ENCODE data around the gene HIC1.

HIC1 gene

DNA sequence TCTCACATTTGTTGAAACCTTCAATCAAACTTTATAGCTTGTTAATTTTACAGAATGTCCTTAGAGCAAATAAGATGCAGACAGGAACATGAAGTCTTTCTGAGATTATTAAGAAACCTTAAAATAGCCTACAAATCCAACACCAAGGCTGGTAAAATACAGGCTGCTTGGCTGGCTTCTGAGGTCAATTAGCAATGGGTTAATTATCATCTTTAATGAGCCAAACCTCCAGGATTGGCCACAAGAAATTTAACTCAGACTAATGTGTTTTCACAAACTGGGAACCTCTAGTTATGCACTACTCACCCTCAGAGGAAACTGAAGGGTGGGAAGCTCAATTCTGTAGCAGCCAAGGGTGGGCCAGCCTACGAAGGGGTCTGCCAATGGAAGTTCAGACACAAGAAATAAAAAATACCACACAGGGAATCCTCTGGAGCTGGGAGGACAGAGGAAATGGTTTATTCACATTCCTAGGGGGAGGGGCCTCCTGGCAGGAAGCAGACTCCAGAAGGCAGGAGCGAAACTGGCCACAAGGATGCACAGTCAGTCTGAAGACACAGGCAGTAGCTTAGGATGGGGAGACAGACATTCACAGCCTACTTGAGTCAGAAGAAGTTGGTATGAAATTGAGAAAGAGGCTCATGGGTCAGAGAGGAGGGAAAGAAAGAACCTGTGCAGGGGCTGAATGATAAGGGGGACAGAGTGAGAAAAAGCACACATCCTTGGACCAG, 36.1 kb downstream of the HIC1 start:
- peak overlapping the region; percentile 12 for H3K9ac ChIP-seq (ENCODE audit: low read depth, low read length)
- peaks cover 9% of the 10 kb centered on the region for H3K4me1 ChIP-seq (ENCODE audit: control insufficient read depth, insufficient read depth, low read length)
- no peaks in the 10 kb centered on the region for H3K9me3 ChIP-seq (ENCODE audit: control insufficient read depth, insufficient read depth, low read length)
- H3K27me3 ChIP-seq (ENCODE audit: control insufficient read depth, insufficient read depth, low read length): no peaks in the 10 kb centered on the region
- no peak overlapping the region for H3K4me3 ChIP-seq (ENCODE audit: low read depth, low read length)
- no peaks in the 10 kb centered on the region for H3K36me3 ChIP-seq (ENCODE audit: control insufficient read depth, insufficient read depth, low read length)

GRCh38 chr17:2092253-2092652, 37.4 kb downstream of the HIC1 start:
- no peak overlapping the region for H3K9ac ChIP-seq (ENCODE audit: low read depth, low read length)
- H3K4me3 ChIP-seq (ENCODE audit: low read depth, low read length): no peak overlapping the region
- H3K4me1 ChIP-seq (ENCODE audit: control insufficient read depth, insufficient read depth, low read length): peaks cover 9% of the 10 kb centered on the region
- no peaks in the 10 kb centered on the region for H3K36me3 ChIP-seq (ENCODE audit: control insufficient read depth, insufficient read depth, low read length)
- H3K27me3 ChIP-seq (ENCODE audit: control insufficient read depth, insufficient read depth, low read length): no peaks in the 10 kb centered on the region
- no peaks in the 10 kb centered on the region for H3K9me3 ChIP-seq (ENCODE audit: control insufficient read depth, insufficient read depth, low read length)

GRCh38 chr17:2093349-2093748, 38.4 kb downstream of the HIC1 start:
- Histone ChIP-seq H3K4me1 (ENCODE audit: control insufficient read depth, insufficient read depth, low read length) (peaks cover 9% of the 10 kb centered on the region), H3K4me3 (ENCODE audit: low read depth, low read length) (no peak overlapping the region), H3K9ac (ENCODE audit: low read depth, low read length) (no peak overlapping the region), H3K27me3 (ENCODE audit: control insufficient read depth, insufficient read depth, low read length) (no peaks in the 10 kb centered on the region), H3K36me3 (ENCODE audit: control insufficient read depth, insufficient read depth, low read length) (no peaks in the 10 kb centered on the region), H3K9me3 (ENCODE audit: control insufficient read depth, insufficient read depth, low read length) (no peaks in the 10 kb centered on the region)

- Histone ChIP-seq H3K27me3 (ENCODE audit: control insufficient read depth, insufficient read depth, low read length) (no peaks in the 10 kb centered on the region), H3K9ac (ENCODE audit: low read depth, low read length) (peak overlapping the region; percentile 24), H3K9me3 (ENCODE audit: control insufficient read depth, insufficient read depth, low read length) (no peaks in the 10 kb centered on the region), H3K36me3 (ENCODE audit: control insufficient read depth, insufficient read depth, low read length) (no peaks in the 10 kb centered on the region), H3K4me3 (ENCODE audit: low read depth, low read length) (no peak overlapping the region), H3K4me1 (ENCODE audit: control insufficient read depth, insufficient read depth, low read length) (peaks cover 9% of the 10 kb centered on the region)
Measured at GRCh38 chr17:2094891-2095535, 40.1 kb downstream of the HIC1 start.

GRCh38 chr17:2095536-2095910, 40.6 kb downstream of the HIC1 start:
- H3K9me3 ChIP-seq (ENCODE audit: control insufficient read depth, insufficient read depth, low read length): no peaks in the 10 kb centered on the region
- H3K4me1 ChIP-seq (ENCODE audit: control insufficient read depth, insufficient read depth, low read length): peaks cover 9% of the 10 kb centered on the region
- H3K4me3 ChIP-seq (ENCODE audit: low read depth, low read length): no peak overlapping the region
- peak overlapping the region; percentile 24 for H3K9ac ChIP-seq (ENCODE audit: low read depth, low read length)
- no peaks in the 10 kb centered on the region for H3K27me3 ChIP-seq (ENCODE audit: control insufficient read depth, insufficient read depth, low read length)
- H3K36me3 ChIP-seq (ENCODE audit: control insufficient read depth, insufficient read depth, low read length): no peaks in the 10 kb centered on the region

DNA sequence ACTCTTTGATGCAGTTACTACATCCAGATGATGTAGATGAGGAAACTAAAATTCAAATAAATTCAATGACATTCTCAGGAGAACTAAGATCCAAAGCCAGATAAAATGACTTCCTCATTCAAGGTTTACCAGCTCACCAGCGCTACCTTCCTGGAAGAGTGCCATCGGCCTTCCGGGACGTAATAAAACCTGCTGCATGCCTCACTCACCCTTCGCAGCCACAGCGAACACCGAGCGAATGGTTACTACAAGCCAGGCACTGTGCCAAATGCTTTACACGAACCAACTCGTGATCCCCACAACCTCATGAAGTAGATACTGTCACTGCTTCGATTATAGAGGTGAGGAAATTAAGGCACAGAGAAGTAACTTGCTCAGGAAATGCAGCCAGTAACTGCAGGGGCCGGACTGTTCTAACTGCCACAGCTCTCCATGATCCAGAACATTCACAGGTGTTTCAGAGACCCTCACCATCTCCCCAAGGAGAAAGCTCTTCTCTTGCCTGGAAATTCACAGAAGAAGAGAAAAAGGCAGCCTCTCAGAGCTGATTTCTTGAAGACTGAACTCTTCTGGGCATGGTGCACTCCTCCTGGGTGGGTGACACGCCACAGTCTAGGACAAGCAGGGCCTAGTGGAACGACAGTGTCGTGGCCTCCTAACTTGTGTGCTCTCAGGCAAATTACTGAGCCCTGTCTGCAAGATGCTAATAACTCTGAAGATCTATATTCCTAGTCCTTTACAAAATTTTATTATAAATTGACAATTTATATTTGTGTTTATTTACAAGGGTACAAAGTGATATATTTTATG, 46.8 kb downstream of the HIC1 start:
- no peak overlapping the region for H3K4me3 ChIP-seq (ENCODE audit: low read depth, low read length)
- H3K27me3 ChIP-seq (ENCODE audit: control insufficient read depth, insufficient read depth, low read length): no peaks in the 10 kb centered on the region
- no peaks in the 10 kb centered on the region for H3K36me3 ChIP-seq (ENCODE audit: control insufficient read depth, insufficient read depth, low read length)
- no peak overlapping the region for H3K9ac ChIP-seq (ENCODE audit: low read depth, low read length)
- no peaks in the 10 kb centered on the region for H3K4me1 ChIP-seq (ENCODE audit: control insufficient read depth, insufficient read depth, low read length)
- no peaks in the 10 kb centered on the region for H3K9me3 ChIP-seq (ENCODE audit: control insufficient read depth, insufficient read depth, low read length)

DNA sequence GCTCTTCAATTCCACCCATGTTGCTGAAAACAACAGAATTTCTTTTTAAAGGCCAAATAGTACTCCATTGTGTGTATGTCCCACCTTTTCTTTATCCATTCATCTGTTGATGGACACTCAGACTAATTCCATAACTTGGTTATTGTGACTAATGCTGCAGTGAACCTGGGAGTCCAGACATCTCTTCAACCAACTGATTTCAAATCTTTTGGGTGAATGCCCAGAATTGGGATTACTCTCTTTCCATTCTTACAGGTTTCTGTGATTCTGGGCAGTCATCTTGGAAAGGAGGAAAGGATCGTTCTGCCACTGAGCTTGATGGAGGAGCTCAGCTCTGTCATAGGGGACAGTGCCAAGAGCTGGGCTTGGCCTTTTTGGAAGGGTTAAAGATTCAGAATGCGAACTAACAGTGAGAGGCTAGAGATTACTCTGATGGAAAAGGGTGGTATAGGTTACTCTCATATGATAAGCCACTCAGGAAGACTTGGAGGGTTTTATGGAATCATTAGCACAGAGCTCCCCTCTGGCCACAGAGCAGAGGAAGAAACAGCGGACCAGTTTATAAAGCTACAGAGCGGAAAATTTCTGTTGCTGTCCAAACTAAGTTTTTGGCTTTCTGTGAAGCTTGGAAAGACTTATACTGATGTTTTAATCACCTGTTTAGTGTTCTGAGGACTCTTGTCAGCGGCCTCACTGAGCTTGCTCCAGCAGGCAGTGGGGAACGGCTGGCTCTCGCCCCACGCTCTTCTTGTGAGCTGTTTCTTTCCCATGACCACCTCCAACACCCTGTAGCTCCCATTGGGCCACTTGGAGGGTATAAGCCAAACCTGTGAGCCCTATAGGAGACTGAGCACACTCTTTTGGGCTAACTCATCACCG, 48.3 kb downstream of the HIC1 start:
- H3K36me3 ChIP-seq (ENCODE audit: control insufficient read depth, insufficient read depth, low read length): no peaks in the 10 kb centered on the region
- no peaks in the 10 kb centered on the region for H3K27me3 ChIP-seq (ENCODE audit: control insufficient read depth, insufficient read depth, low read length)
- no peaks in the 10 kb centered on the region for H3K9me3 ChIP-seq (ENCODE audit: control insufficient read depth, insufficient read depth, low read length)
- no peak overlapping the region for H3K9ac ChIP-seq (ENCODE audit: low read depth, low read length)
- H3K4me3 ChIP-seq (ENCODE audit: low read depth, low read length): no peak overlapping the region
- H3K4me1 ChIP-seq (ENCODE audit: control insufficient read depth, insufficient read depth, low read length): no peaks in the 10 kb centered on the region

DNA sequence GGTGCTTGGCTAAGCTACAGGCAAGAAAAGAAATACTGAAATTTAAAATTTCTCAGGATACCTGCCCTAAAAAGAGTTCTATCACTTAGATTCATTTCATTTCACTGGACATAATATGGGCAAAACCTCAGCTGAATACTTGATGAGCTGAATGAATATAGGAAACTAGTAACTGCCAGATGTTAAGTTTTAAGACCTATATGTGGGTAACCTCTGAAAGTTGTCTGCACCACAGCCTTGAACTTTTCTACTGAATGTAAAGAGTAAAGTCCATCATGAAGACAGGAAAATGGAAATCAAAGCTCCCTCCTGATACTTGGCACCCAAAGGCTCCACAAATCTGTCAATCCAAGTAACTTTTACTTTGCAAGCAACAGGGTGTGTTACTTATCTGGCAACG, 50.8 kb downstream of the HIC1 start:
- no peaks in the 10 kb centered on the region for H3K9me3 ChIP-seq (ENCODE audit: control insufficient read depth, insufficient read depth, low read length)
- no peaks in the 10 kb centered on the region for H3K27me3 ChIP-seq (ENCODE audit: control insufficient read depth, insufficient read depth, low read length)
- no peak overlapping the region for H3K4me3 ChIP-seq (ENCODE audit: low read depth, low read length)
- H3K36me3 ChIP-seq (ENCODE audit: control insufficient read depth, insufficient read depth, low read length): no peaks in the 10 kb centered on the region
- H3K9ac ChIP-seq (ENCODE audit: low read depth, low read length): no peak overlapping the region
- no peaks in the 10 kb centered on the region for H3K4me1 ChIP-seq (ENCODE audit: control insufficient read depth, insufficient read depth, low read length)

DNA sequence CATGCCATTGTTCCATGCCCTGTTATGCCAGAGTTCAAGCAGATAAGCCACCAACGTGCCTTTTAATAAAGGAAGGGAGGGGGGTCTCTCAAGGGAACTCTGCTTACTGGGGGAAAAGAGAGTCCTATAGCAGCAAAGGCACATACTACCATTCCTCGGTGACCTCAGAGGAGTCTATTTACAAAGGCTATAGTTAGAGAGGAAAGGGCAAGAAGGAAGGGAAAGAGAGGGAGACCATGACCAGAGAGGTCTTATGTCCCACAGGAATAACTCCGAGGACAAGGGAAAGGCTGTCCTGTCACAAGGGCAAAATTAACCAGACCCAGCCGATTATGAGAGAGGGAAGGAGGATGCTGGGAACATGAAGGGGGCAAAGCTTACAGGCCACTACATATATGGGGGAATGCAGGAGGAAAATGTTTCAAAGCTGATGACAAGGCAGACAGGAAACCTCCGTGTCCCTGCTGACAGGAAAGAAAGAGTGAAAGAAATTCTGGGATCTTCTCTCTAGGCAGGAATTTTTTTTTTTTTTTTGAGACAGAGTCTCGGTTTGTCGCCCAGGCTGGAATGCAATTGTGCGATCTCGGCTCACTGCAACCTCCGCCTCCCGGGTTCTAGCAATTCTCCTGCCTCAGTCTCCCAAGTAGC, 51.5 kb downstream of the HIC1 start:
- Histone ChIP-seq H3K4me1 (ENCODE audit: control insufficient read depth, insufficient read depth, low read length) (no peaks in the 10 kb centered on the region), H3K4me3 (ENCODE audit: low read depth, low read length) (no peak overlapping the region), H3K27me3 (ENCODE audit: control insufficient read depth, insufficient read depth, low read length) (no peaks in the 10 kb centered on the region), H3K36me3 (ENCODE audit: control insufficient read depth, insufficient read depth, low read length) (no peaks in the 10 kb centered on the region), H3K9ac (ENCODE audit: low read depth, low read length) (no peak overlapping the region), H3K9me3 (ENCODE audit: control insufficient read depth, insufficient read depth, low read length) (no peaks in the 10 kb centered on the region)

DNA sequence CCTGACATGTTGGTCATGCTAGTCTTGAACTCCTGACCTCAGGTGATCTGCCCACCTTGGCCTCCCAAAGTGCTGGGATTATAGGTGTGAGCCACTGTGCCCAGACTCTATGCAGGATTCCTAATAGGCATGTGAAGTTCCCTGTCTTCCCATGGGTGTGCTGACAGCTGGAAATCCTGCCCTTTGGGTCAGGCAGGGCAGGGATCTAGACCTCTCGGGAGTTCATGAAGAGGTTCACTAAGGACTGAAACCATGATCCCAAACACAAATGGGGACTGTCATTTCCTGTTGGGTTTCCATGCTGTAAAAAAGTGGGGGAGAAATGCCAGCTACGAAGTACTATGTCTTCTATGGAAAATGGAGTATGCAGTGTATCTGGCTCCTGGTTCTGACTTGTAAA, 52.1 kb downstream of the HIC1 start:
- no peak overlapping the region for H3K4me3 ChIP-seq (ENCODE audit: low read depth, low read length)
- no peaks in the 10 kb centered on the region for H3K9me3 ChIP-seq (ENCODE audit: control insufficient read depth, insufficient read depth, low read length)
- H3K36me3 ChIP-seq (ENCODE audit: control insufficient read depth, insufficient read depth, low read length): no peaks in the 10 kb centered on the region

GRCh38 chr17:2107506-2107905, 52.6 kb downstream of the HIC1 start:
- Histone ChIP-seq H3K4me3 (ENCODE audit: low read depth, low read length) (no peak overlapping the region), H3K4me1 (ENCODE audit: control insufficient read depth, insufficient read depth, low read length) (no peaks in the 10 kb centered on the region), H3K27me3 (ENCODE audit: control insufficient read depth, insufficient read depth, low read length) (no peaks in the 10 kb centered on the region), H3K9ac (ENCODE audit: low read depth, low read length) (no peak overlapping the region), H3K9me3 (ENCODE audit: control insufficient read depth, insufficient read depth, low read length) (no peaks in the 10 kb centered on the region), H3K36me3 (ENCODE audit: control insufficient read depth, insufficient read depth, low read length) (no peaks in the 10 kb centered on the region)

More for the DNA sequence above, 52.1 kb downstream of the HIC1 start:
- Histone ChIP-seq H3K27me3 (ENCODE audit: control insufficient read depth, insufficient read depth, low read length) (no peaks in the 10 kb centered on the region), H3K4me1 (ENCODE audit: control insufficient read depth, insufficient read depth, low read length) (no peaks in the 10 kb centered on the region), H3K9ac (ENCODE audit: low read depth, low read length) (no peak overlapping the region)
